ENCODE data around the gene PTPN1.

Gene PTPN1

DNA sequence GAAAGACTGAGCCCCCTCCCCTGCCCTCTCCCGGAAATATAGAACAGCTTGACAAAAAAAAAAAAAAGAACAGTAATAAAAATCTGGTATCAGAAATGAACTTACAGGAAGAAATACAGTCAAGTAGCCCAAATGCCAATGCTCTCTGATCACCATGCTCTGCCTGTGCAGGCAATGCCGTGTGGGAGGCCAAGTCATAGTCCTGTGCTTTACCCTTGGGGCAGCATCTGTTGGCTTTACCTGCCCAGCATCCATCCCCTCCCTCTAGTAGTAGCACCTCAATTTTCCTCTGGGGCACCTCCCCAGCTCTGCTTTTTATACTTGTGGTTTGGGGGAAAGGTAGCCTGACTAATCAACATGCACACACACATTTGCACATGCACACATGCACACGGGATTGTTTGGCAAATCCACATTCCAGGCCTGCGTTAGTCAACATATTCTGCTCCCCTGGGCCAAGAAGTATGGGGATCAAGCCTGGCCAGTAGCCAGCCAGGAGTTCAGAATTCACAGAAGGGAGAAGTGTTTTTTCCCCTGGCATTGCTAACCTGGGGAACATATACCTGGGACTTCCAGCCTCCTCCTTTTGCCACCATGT lies 111.0 kb downstream of the PTPN1 start:
- Histone ChIP-seq H3K36me3 (ENCODE audit: insufficient read depth, low read depth, low read length) (no peaks in the 10 kb centered on the region), H3K9ac (ENCODE audit: low read depth, low read length) (no peak overlapping the region), H3K27me3 (ENCODE audit: insufficient read depth, low read length) (no peaks in the 10 kb centered on the region), H3K27ac (ENCODE audit: low read length) (no peak overlapping the region), H3K4me1 (ENCODE audit: insufficient read depth, low read length) (peaks cover 4% of the 10 kb centered on the region; the same call in 1 of the 2 replicates), H3K9me3 (ENCODE audit: insufficient read depth, low read depth, low read length) (peaks cover 8% of the 10 kb centered on the region), H3K4me3 (ENCODE audit: low read length) (no peak overlapping the region)

DNA sequence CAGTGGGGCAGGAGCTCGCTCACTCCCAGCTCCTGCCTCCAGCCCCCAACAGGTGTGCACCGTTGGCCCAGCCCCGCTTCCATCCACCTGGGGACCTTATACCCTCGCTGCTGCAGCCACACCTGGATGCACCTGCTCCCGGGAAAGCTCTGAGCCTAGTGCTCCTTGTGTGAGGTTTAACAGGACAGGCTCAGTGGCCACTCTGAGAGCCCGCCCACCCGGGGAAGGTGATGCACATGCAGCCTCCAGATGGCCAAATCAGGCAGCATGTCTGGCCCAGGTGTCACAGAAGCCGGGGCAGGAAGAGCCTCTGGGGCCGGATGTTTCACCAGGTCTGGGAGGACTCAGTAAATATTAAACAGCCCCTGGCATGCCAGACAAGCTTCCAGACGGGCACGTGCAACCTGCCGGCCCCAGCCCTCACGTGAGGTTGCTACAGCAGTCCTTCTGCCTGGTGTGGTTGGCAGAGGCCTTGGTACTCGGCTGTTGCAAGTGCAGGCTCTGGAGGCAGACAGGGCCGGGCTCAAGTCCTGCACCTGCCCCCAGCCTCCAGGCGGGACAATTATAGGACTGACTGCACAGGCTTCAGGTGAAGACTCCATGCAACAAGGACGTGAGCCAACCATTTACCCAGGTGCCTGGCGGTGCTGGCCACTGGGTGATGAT lies 114.3 kb downstream of the PTPN1 start:
- H3K4me3 ChIP-seq (ENCODE audit: low read length) = no peak overlapping the region
- peaks cover 8% of the 10 kb centered on the region for H3K9me3 ChIP-seq (ENCODE audit: insufficient read depth, low read depth, low read length)
- no peak overlapping the region for H3K9ac ChIP-seq (ENCODE audit: low read depth, low read length)
- H3K4me1 ChIP-seq (ENCODE audit: insufficient read depth, low read length) = peaks cover 4% of the 10 kb centered on the region; the same call in 1 of the 2 replicates
- no peak overlapping the region for H3K27ac ChIP-seq (ENCODE audit: low read length)
- H3K36me3 ChIP-seq (ENCODE audit: insufficient read depth, low read depth, low read length) = no peaks in the 10 kb centered on the region
- no peaks in the 10 kb centered on the region for H3K27me3 ChIP-seq (ENCODE audit: insufficient read depth, low read length)

DNA sequence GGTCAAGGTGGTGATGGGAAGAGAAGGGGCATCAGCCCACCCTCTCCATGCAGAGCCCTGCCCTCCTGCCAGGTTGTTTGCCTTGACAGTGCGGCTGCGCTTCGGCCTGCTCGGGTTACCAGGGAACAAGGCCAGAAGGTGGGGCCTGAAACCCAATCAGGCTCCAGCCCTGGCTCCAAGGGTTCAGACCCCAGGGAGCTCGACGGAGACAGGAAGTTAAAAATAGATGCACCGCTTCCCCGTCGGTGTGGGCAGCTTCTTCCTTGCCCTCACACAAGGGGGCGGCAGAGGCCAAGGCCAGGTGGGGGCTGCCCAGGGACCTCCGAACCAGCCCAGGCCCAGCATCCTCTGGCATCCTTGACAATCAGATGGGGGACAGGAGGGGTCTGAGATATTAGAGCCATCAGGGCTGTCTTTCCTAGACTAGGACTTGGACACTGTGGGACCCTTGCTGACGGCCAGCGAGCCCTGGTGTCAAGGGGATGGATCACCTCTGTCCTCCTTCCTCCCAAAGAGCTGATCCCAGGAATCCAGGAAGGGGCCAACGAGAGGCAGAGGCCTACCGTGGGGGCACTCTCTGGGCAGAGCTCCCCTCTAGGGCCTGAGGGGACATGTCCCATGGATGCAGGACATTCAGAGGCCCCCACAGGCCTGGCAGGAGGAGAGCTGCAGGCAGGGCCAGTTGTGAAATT lies 115.9 kb downstream of the PTPN1 start:
- H3K4me3 ChIP-seq (ENCODE audit: low read length) = no peak overlapping the region
- H3K36me3 ChIP-seq (ENCODE audit: insufficient read depth, low read depth, low read length) = no peaks in the 10 kb centered on the region
- peaks cover 4% of the 10 kb centered on the region for H3K9me3 ChIP-seq (ENCODE audit: insufficient read depth, low read depth, low read length)
- H3K4me1 ChIP-seq (ENCODE audit: insufficient read depth, low read length) = peaks cover 4% of the 10 kb centered on the region; the same call in 1 of the 2 replicates
- no peak overlapping the region for H3K9ac ChIP-seq (ENCODE audit: low read depth, low read length)
- H3K27ac ChIP-seq (ENCODE audit: low read length) = no peak overlapping the region
- no peaks in the 10 kb centered on the region for H3K27me3 ChIP-seq (ENCODE audit: insufficient read depth, low read length)

DNA sequence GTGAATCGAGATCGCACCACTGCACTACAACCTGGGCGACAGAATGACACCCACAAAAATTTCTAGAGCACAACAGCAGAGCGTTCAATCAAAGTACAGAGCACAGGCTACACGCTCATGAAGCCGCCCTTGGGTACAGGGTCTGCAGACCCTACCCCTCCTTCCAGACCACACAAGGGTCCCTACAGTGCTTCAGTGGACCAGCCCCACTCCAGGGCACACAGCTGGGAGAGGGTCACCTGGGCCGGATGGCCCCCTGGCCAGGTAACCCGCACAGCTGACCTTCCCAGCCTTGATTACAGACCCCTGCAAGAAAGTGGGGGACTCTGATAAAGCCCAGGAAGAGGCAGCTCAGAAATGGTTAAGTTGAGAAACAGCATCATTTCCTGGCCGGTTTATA lies 117.6 kb downstream of the PTPN1 start:
- Histone ChIP-seq H3K27ac (ENCODE audit: low read length) (no peak overlapping the region), H3K36me3 (ENCODE audit: insufficient read depth, low read depth, low read length) (no peaks in the 10 kb centered on the region), H3K9me3 (ENCODE audit: insufficient read depth, low read depth, low read length) (no peaks in the 10 kb centered on the region), H3K27me3 (ENCODE audit: insufficient read depth, low read length) (no peaks in the 10 kb centered on the region), H3K4me1 (ENCODE audit: insufficient read depth, low read length) (peaks cover 4% of the 10 kb centered on the region; the same call in 1 of the 2 replicates), H3K4me3 (ENCODE audit: low read length) (no peak overlapping the region), H3K9ac (ENCODE audit: low read depth, low read length) (no peak overlapping the region)

DNA sequence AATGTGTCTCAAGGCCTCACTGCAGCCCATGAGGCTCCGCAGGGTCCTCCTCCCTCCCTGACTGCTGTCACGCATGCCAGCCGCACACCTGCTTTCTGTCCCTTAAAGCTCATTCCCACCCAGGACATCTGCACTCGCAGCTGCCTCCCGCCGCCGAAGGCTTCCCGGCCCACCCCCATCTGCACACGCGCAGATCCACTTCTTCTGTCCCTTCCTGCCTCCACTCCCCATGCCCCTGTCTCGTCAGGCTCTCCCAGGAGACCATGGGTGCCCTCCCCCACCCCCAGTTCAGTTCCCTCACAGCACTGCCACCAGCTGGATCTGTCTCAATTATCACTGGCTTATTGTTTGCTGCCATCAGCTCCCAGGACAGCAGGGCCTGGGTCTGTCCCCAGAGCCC lies 118.1 kb downstream of the PTPN1 start:
- H3K4me1 ChIP-seq (ENCODE audit: insufficient read depth, low read length) = peaks cover 4% of the 10 kb centered on the region; the same call in 1 of the 2 replicates
- no peak overlapping the region for H3K4me3 ChIP-seq (ENCODE audit: low read length)

DNA sequence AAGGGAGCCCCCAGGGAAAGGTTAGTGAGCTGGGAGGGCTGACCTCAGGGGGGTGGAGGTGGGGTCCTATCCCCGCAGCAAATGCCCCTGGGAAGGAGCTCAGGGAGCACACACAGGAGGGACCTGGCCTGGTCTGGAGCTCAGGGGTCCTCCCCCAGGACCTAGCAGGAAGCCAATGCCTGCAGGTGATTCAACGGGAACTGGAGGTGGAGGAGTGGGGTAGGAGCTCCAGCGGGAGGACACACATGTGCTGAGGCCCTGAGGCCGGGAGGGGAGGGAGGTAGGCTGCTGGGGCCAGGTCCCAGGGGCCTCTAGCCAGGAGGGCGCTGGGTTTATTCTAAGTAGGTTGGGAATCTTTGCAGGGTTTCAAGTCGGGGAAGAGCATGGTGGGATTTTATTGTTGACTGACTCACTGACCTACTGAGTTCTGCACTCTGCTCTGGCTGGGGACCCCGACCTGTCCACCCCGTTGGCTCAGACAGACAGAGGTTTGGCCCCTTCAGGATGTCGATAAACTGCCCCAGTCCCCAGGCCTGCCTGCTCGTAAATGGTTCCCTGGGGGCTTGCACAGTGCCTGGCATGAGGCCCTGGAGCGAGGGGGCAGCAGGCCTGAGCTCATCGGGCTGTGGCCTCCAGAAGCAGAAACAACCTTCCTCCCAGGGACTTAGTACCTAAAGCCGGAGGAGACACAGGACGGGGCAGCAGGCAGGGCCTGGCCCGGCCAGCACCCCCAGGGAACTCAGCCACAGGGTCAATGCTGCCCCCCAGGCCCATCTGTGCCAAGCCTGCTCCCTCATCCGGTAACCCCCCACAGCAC lies 118.9 kb downstream of the PTPN1 start:
- Histone ChIP-seq H3K27me3 (ENCODE audit: insufficient read depth, low read length) (no peaks in the 10 kb centered on the region), H3K9ac (ENCODE audit: low read depth, low read length) (no peak overlapping the region), H3K36me3 (ENCODE audit: insufficient read depth, low read depth, low read length) (no peaks in the 10 kb centered on the region), H3K27ac (ENCODE audit: low read length) (no peak overlapping the region), H3K9me3 (ENCODE audit: insufficient read depth, low read depth, low read length) (no peaks in the 10 kb centered on the region), H3K4me3 (ENCODE audit: low read length) (no peak overlapping the region), H3K4me1 (ENCODE audit: insufficient read depth, low read length) (peaks cover 4% of the 10 kb centered on the region; the same call in 1 of the 2 replicates)

More for the DNA sequence above, 118.1 kb downstream of the PTPN1 start:
- Histone ChIP-seq H3K9me3 (ENCODE audit: insufficient read depth, low read depth, low read length) (no peaks in the 10 kb centered on the region), H3K27me3 (ENCODE audit: insufficient read depth, low read length) (no peaks in the 10 kb centered on the region), H3K27ac (ENCODE audit: low read length) (no peak overlapping the region), H3K36me3 (ENCODE audit: insufficient read depth, low read depth, low read length) (no peaks in the 10 kb centered on the region), H3K9ac (ENCODE audit: low read depth, low read length) (no peak overlapping the region)

DNA sequence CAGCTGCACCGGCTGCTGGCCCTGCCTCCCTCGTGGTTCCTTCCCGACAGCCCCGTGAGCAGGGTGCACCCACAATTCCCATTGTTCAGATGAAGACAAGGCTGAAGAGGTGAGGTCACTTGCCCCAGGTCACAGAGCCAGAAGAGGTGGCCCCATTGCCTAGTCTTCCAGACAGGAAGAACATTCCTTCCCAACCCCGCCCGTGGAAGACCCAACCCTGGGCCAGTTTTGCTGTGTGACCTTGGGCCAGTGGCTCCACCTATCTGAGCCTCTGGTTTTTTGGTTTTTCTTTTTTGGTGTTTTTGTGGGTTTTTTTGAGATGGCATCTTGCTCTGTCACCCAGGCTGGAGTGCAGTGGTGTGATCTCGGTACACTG lies 119.5 kb downstream of the PTPN1 start:
- Histone ChIP-seq H3K9me3 (ENCODE audit: insufficient read depth, low read depth, low read length) (no peaks in the 10 kb centered on the region), H3K9ac (ENCODE audit: low read depth, low read length) (no peak overlapping the region), H3K27ac (ENCODE audit: low read length) (no peak overlapping the region), H3K4me1 (ENCODE audit: insufficient read depth, low read length) (peaks cover 4% of the 10 kb centered on the region; the same call in 1 of the 2 replicates), H3K4me3 (ENCODE audit: low read length) (no peak overlapping the region), H3K36me3 (ENCODE audit: insufficient read depth, low read depth, low read length) (no peaks in the 10 kb centered on the region), H3K27me3 (ENCODE audit: insufficient read depth, low read length) (no peaks in the 10 kb centered on the region)

DNA sequence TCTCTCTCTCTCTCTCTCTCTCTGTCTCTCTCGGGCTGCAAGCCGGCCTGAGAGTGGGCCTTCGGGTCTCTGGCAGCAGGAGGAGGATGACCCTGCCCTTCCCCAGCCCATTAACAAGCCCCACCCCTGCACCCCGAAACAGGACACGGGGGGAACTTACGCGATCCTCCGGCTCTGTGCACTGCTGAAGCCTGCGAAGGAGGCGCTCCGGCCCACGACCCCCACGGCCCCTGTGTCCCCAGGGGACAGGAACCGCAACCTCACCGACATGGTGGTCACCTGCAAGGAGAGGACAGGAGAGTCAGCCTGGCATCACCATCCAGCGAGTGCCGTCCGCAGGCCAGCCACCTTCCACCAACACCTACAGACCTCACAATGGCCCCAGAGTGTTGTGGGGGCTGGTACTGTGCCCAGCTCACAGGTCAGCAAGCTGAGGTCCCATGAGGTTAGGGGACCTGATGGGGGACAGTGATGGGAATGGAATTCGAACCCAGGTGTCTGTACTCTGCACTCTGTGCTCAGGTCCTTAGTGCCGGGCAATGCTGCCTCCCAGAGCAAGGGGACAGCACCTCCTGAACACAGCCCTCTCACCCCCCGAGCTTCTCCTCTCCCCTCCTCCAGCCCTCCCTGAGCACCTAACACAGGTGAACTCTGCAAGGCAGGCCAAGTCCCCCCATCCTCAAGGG lies 120.5 kb downstream of the PTPN1 start:
- Histone ChIP-seq H3K4me3 (ENCODE audit: low read length) (no peak overlapping the region), H3K27me3 (ENCODE audit: insufficient read depth, low read length) (no peaks in the 10 kb centered on the region), H3K9ac (ENCODE audit: low read depth, low read length) (no peak overlapping the region), H3K9me3 (ENCODE audit: insufficient read depth, low read depth, low read length) (no peaks in the 10 kb centered on the region), H3K36me3 (ENCODE audit: insufficient read depth, low read depth, low read length) (no peaks in the 10 kb centered on the region), H3K4me1 (ENCODE audit: insufficient read depth, low read length) (peaks cover 1% of the 10 kb centered on the region; the same call in 1 of the 2 replicates), H3K27ac (ENCODE audit: low read length) (no peak overlapping the region)

DNA sequence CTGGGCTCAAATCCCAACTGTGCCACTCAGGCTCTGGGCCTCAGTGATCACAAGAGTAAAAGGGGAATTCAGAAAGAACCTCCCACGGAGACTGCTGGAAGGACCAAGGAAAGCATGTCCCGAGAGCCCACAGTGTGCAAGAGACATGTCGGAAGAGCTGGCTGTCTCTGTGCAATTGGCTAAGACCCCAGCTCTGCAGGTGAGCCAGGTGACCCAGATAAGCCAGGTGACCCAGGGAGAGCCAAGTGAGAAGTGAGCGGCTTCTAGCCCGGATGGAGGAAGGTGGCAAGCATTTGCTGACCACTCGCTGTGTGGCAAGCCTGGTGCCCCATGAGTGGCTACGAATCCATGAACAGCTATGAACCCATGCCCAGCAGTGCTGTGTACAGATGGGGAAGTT lies 122.1 kb downstream of the PTPN1 start:
- no peak overlapping the region for H3K27ac ChIP-seq (ENCODE audit: low read length)
- no peak overlapping the region for H3K9ac ChIP-seq (ENCODE audit: low read depth, low read length)
- H3K27me3 ChIP-seq (ENCODE audit: insufficient read depth, low read length) = no peaks in the 10 kb centered on the region
- H3K4me1 ChIP-seq (ENCODE audit: insufficient read depth, low read length) = peaks cover 12% of the 10 kb centered on the region
- no peak overlapping the region for H3K4me3 ChIP-seq (ENCODE audit: low read length)
- no peaks in the 10 kb centered on the region for H3K9me3 ChIP-seq (ENCODE audit: insufficient read depth, low read depth, low read length)
- no peaks in the 10 kb centered on the region for H3K36me3 ChIP-seq (ENCODE audit: insufficient read depth, low read depth, low read length)

DNA sequence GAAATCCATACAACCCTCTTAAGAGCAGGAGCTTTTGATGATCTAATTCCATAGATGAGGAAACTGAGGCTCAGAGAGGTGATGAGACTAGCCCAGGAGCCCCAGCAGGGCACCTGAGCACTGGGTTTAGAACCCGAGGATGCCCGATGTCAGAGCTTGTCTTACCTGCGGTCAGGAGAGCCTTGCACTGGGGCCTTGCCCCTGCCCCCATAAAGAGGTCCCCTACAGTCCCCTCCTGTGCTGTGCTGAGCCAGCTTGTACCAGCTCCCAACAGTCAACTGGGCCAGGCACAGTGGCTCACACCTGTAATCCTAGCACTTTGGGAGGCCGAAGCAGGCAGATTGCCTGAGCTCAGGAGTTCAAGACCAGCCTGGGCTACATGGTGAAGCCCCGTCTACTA lies 122.5 kb downstream of the PTPN1 start:
- Histone ChIP-seq H3K4me1 (ENCODE audit: insufficient read depth, low read length) (peaks cover 14% of the 10 kb centered on the region), H3K9me3 (ENCODE audit: insufficient read depth, low read depth, low read length) (no peaks in the 10 kb centered on the region), H3K36me3 (ENCODE audit: insufficient read depth, low read depth, low read length) (no peaks in the 10 kb centered on the region), H3K4me3 (ENCODE audit: low read length) (no peak overlapping the region), H3K27ac (ENCODE audit: low read length) (no peak overlapping the region), H3K9ac (ENCODE audit: low read depth, low read length) (no peak overlapping the region), H3K27me3 (ENCODE audit: insufficient read depth, low read length) (no peaks in the 10 kb centered on the region)

DNA sequence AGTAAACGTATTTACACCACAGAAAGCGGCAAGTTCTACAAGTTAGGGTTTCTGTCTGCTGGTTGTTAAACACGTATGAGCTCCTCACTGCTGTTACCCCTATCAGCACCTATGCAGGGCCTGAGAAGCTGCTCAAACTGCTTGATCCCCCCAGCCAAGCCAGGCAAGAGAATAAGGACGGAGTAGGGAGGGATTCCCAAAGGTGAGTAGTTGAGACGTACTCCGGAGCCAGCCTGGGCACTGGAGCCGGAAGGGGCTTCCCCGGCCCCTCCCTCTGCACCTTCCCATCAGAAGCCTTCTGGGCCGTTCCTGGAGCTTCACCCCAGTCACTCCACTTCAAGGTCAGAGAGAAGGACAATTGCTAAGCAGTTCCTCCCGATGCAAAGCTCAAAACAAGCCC lies 123.2 kb downstream of the PTPN1 start:
- Histone ChIP-seq H3K4me3 (ENCODE audit: low read length) (no peak overlapping the region), H3K27me3 (ENCODE audit: insufficient read depth, low read length) (no peaks in the 10 kb centered on the region), H3K9me3 (ENCODE audit: insufficient read depth, low read depth, low read length) (no peaks in the 10 kb centered on the region), H3K4me1 (ENCODE audit: insufficient read depth, low read length) (peaks cover 15% of the 10 kb centered on the region), H3K36me3 (ENCODE audit: insufficient read depth, low read depth, low read length) (no peaks in the 10 kb centered on the region), H3K27ac (ENCODE audit: low read length) (no peak overlapping the region), H3K9ac (ENCODE audit: low read depth, low read length) (no peak overlapping the region)

Measured in iPS-20b (cell line).